ENCODE measurements around the gene METTL2A.
"Not testable (repeated sequence)": the region's sequence is repeated elsewhere in the genome, so short reads cannot be mapped to it uniquely, and the experiment has no call there.

METTL2A gene

DNA sequence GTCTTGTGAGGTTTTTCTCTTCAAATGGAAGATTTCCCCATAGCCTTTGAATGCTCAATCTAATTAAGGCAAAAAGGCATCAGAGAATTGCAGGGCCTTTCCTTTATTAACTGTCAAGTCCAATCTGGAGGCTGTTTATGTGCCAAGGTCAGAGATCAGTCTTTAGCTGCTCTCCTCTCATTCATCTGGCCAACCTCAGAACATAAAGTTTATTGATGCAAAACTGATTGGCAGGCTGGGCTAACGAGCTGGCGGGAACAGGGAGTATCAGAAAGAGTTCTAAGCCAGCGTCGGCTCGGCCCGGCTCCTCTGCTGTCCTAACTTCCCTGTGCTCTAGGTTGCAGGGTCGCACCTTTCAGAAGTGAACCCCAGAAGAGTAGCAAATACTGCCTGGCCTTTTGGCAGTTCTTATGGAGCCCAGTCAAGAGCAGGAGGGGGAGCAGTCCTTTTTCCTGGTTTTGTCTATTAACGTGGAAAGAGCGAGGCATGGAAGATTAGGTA, 47.7 kb downstream of the METTL2A start:
- DNase-seq (ENCODE audit: low spot score) = peak; percentile 32

DNA sequence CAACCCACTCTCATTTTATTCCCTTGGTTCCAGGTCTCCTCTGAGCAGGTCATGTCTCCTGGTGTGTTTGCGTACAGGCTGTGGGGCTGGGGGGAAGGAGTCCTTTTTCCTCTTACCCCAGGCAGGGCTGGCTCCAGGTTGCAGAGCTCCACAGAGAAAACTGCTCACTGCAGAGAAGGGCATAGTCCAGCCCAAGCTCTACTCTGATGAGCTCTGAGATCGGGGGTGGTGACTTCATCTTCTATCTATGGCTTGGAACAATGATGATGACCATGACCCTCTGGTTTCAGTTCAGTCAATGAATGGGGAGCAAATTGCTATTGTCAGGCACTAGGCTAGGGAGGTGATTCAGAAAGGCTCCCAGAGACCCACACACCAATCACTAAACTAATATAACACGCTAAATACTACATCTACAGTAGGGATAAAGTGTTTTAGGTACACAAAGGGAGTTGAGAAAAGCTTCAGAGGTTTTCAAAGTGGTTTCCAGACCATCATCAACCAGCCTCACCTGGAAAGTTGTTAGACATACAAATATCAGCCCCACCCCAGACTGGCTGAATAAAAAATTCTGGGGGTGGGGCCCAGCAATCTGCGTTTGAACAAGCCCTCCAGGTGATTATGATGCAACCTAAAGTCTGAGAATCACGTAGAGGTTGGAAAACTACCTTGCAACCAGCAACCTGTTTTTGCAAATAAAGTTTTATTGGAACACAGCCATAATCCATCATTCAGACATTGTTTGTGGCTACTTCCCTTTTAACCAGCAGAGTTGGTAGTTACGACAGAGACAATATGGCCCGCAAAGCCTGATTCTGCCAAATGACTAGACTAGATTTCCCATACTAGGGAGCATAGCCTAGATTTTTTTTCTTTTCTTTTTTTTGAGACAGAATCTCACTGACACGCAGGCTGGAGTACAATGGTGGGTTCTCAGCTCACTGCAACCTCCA, 49.6 kb downstream of the METTL2A start:
- DNase-seq (ENCODE audit: low spot score) = not testable (repeated sequence)

DNA sequence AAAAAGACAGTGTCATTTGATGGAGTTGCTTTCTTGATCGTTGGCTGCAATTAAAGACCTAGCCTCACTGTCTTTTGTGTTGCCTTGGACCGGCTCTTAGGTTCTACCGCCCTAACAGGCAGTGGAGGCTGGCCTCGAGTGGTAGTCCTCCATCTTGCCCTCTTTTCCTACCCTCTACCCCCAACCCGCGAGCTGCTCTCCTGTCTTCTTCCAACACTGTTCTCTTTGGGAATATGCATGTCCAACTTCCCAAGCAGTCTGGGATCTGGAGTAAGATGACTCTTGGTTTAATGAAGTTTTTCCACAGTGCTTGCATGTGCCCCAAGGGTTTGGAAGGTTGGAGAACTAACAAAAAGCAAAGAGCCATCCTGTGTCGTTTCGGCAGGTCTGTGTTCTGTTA, 53.4 kb downstream of the METTL2A start:
- not testable (repeated sequence) for DNase-seq (ENCODE audit: low spot score)

DNA sequence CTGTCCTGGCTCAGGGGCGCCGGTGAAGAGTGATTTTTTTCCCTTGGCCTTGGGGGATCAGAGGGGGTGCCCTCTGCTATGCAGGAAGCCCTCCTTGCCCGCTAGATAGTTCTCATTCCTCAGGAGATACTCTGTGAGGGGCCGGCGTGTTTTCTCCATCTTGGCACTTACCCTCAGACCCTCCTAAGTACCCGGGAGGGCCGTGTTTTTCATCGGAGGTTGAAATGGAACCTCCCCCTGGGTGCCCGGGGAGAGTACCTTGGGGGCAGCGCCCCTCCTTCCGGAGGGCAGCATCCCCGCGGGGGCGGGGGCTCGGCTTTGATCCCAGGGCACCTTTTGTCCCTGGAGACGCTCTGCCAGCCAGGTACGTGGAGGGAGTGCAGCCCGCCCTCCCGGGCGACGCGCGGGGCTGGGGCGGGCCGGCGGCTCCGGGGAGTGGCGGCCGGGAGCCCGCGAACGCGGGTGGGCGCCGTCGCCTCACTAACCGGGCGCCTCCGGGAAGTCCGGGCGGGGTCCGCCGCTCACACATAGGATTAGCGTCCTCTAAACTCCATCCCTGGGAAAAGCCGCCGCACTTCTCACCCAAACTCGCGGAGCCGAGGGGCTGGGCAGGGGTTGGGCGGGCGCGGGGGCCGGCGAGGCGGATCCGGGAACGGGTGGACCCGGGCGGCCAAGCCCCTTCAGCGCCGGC, 54.2 kb downstream of the METTL2A start:
- peak; percentile 22 for DNase-seq (ENCODE audit: low spot score)

DNA sequence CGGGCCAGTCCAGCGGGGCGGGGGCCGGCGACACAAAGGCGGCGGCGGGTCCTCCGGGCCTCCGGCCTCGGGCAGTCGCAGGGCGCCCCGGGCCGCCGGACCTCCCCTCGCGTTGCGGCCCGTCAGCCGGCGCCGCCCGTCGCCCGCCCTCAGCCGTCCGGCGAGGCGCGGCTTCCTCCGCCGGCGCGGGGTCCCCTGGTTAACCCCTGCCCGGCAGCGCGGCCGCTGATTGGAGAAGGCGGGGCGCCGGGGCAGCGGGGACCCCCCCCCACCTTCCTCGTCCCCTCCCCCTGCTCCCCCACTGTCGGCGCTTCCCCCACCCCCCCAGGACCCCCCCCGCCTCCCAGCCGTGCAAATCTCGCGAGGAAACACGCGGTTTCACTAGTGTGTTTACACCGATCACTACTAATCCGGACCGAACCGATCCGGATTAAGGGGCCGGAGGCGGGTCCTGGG, 54.8 kb downstream of the METTL2A start, which contains the start of gene TLK2:
TLK2 (plus strand) TSS at position 402 of the 456 bp plus-strand sequence. CDS start 2,301 bp downstream, outside the sequence.
- DNase-seq (ENCODE audit: low spot score) = peak; percentile 79

DNA sequence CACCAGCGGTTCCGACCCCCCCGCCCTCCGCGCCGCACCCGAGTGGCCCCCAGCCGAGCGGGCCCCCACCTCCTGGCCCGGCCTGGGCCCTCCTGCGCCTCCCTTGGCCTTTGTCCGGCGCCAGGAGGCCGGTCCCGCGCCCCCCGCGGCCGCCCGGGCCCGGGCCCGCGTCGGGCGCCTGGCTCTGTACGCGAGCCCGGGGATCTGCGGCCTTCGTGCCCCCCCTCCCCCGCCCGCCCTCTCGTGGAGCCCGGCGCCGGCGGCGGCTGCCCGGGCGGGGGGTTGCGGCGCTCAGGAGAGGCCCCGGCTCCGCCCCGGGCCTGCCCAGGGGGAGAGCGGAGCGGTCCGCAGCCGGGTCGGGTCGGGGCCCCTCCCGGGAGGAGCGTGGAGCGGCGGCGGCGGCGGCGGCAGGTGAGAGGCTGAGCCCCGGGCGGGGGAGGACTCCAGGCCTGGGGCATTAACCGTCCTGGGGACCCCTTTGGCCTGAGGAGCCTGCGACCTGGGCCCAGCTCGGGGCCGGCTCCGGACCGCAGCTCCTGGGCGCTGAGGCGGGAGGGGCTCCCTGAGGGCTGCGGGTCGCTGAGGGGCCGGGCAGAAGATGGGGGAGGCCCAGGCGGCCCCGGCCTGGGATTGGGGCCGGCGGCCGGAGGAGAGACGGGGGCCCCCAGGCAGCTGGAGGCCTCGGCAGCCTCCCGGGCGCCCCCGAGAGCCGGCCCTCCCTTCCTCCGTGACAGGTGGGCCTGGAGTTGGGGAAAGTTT, 55.4 kb downstream of the METTL2A start:
- peak; percentile 27 for DNase-seq (ENCODE audit: low spot score)

DNA sequence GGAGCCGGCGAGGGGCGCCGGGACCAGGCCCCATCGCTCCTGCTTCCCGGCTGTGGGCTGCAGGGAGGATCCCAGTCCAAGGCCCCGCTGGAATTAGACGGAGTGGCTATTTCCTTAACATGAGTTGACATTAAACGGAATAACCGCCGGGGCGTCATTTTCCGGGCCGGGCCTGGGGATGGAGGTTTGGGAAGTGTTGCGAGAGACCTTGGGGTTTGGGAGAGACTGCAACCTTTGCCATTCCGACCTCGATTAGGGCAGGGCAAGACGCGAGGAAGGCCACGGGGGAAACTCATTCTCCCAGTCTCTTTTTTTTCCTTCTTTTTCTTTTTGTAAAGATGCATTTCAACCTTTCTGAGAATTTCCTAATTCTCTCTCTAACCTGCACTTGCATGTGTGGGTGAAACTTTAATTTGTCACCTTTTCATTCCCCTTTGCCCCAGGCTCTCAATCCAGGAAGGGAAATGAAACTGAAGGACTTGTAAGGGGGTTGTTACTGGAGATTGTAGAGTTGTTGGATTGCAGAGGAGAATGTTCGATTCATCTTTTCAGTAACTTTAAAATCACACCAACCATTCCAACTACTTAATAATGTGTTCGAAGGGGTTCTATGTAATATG, 56.1 kb downstream of the METTL2A start:
- not testable (repeated sequence) for DNase-seq (ENCODE audit: low spot score)

DNA sequence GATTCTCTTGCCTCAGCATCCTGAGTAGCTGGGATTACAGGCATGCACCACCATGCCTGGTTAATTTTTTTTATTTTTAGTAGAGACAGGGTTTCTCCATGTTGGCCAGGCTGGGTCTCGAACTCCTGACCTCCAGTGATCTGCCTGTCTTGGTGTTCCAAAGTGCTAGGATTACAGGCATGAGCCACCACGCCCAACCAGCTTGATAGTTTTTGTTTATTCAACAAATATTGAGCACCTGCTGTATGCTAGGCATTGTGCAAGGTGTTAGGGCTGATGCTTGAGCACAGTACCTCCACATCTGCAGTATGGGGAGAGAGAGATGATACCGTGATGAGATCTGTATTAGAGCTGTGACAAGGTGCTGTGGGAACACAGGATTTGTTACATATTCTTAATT, 58.9 kb downstream of the METTL2A start:
- DNase-seq (ENCODE audit: low spot score) = not testable (repeated sequence)

DNA sequence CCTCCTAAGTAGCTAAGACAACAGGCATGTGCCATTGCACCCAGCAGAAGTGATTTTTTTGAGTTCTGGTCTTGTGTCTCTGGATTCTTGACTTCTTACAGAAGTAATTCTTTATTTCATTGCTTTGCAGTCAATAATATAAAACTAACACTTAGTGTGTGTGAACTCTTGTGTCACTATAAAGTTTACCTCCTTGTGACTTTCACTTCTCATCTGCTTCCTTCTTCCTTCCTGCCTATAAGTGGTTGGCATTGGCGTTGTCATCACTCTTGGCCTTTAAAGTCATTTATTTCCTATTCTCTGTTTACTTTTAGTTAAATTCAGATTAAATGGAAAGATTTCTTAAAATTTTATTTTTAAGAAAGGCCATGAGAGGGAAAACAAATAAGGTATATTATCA, 67.3 kb downstream of the METTL2A start:
- not testable (repeated sequence) for DNase-seq (ENCODE audit: low spot score)

DNA sequence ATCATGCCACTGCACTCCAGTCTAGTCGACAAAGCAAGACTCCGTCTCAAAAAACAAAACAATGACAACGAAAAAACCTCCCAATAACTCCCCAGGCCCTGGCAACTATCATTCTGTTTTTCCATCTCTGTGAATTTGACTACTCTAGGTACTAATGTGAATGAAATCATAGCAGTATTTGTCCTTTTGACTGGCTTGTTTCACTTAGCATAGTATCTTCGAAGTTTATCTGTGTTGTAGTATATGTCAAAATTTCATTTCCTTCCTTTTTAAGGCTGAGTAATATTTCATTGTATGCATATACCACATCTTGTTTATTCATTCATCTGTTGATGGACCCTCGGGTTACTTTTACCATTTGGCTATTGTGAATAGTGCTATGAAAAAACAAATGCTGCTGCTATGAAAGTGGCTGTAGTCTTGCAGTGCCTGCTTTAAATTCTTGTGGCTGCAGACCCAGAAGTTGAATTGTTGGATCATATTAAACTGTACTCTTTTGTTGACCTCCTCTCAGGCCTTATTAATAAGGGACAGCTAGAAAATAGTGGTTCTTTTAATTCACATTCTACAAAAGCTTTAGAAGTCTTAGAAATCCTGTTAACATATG, 69.5 kb downstream of the METTL2A start:
- DNase-seq (ENCODE audit: low spot score) = not testable (repeated sequence)

DNA sequence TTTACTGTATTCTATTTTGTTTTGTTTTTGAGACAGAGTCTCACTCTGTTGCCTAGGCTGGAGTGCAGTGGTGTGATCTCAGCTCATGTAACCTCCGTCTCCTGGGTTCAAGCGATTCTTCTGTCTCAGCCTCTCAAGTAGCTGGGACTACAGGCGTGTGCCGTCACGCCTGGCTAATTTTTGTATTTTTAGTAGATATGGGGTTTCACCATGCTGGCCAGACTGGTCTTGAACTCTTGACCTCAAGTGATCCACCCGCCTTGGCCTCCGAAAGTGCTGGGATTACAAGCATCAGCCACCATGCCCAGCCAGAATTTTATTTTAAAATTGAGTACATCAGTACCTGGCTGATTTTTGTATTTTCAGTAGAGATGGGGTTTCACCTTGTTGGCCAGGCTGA, 70.4 kb downstream of the METTL2A start:
- DNase-seq (ENCODE audit: low spot score) = not testable (repeated sequence)

DNA sequence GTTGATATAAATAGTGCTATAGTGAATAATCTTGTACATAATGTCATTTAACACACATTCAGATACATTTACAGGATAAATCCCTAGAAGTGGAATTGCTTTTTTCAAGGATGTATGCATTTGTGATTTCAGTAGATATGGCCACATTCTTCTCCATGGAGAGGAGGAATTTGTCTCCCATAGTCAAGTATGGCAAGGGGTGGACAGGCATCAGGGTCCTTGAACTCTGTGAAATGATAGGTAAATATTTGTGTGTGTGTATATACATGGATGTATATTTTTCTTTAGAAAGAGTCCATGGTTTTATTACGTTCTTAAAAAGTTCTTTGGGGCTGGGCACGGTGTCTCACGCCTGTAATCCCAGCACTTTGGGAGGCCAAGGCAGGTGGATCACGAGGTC, 72.6 kb downstream of the METTL2A start:
- DNase-seq (ENCODE audit: low spot score) = not testable (repeated sequence)

DNA sequence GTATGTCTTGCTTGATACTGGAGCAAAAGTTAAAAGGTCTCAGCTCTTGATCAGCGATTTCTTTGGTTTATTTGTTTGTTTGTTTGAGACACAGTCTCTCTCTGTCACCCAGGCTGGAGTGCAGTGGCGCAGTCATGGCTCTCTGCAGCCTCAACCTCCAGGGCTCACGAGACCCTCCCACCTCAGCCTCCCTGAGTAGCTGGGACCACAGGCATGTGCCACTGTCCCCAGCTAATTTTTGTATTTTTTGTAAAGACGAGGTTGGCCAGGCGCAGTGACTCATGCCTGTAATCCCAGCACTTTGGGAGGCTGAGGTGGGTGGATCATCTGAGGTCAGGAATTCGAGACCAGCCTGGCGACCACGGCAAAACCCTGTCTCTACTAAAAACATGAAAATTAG, 75.1 kb downstream of the METTL2A start:
- DNase-seq (ENCODE audit: low spot score) = not testable (repeated sequence)

Small RNAs within 50 kb of the gene (small RNA-seq; reads per million reads assigned to genes)
- 0 reads per million in 2 experiments for gene RNU7-52P
